ENCODE measurements around the gene CELF1.

Gene CELF1

DNA sequence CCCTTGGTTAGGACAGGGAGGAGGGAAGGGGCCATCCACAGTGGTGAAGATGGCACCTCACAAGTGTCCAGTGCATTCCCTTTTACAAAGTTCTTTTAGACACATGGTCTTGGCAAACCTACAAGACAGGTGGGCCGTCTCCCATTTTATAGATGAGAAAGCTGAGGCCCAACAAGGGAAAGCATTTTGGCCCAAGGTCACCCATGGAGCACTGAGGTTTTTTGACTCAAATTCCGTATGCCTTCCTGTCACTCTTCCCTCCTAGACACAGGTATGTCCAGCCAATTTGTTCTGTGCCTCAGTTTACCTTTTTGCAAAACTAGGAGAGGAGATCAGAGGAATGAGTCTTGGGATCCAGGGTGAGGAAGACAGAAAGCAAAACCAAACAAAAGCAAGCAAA lies 40.0 kb upstream of the CELF1 start:
- TF ChIP-seq, protein P1, sequence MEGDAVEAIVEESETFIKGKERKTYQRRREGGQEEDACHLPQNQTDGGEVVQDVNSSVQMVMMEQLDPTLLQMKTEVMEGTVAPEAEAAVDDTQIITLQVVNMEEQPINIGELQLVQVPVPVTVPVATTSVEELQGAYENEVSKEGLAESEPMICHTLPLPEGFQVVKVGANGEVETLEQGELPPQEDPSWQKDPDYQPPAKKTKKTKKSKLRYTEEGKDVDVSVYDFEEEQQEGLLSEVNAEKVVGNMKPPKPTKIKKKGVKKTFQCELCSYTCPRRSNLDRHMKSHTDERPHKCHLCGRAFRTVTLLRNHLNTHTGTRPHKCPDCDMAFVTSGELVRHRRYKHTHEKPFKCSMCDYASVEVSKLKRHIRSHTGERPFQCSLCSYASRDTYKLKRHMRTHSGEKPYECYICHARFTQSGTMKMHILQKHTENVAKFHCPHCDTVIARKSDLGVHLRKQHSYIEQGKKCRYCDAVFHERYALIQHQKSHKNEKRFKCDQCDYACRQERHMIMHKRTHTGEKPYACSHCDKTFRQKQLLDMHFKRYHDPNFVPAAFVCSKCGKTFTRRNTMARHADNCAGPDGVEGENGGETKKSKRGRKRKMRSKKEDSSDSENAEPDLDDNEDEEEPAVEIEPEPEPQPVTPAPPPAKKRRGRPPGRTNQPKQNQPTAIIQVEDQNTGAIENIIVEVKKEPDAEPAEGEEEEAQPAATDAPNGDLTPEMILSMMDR (conservative IDR thresholded peaks at IDR 0.05), result no peak
- TF ChIP-seq ZFX (IDR thresholded peaks at IDR 0.05), result no peak
- H3K27ac ChIP-seq, result no peak overlapping the region

DNA sequence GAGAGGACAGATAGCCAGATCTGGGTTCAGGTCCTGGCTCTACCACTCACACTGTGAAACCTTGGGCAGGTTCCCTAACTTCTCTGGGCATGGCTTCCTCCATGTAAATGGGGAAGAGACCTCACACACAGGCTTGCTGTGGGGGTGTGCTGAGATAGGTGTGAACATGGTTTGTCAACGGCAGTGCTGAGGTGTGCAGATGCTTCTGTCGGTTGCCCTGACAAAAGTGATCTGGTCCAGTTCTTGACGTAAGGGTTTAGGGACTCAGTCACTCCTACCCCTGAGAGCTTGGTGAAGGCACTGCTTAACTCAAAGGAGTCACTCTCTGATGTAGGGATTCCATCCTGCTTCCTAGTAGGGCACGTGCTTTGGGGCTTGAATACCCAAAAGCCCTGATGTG lies 39.3 kb upstream of the CELF1 start:
- no peak overlapping the region for H3K27ac ChIP-seq
- TF ChIP-seq, protein P1 (conservative IDR thresholded peaks at IDR 0.05), result no peak
- TF ChIP-seq ZFX (IDR thresholded peaks at IDR 0.05), result no peak

DNA sequence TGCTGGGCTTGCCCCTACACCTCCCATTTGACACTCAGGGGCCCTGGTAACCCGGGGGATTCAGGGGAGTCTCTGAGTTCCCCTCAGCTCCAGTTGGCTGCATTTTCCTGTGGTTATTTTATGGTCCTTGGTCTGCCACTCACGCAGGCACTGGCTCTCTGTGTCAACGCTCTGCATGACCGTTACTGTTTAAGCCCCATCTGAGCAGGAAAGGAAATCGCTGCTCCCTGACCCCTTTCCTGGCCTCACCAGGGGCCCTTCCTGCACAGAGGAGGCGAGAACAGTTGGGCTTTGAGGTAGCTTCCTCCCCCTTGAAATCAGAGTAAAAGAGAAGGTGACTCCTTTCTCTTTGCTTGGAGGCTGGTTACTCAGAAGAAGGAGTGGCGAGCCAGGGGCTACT lies 38.8 kb upstream of the CELF1 start:
- H3K27ac ChIP-seq, result no peak overlapping the region
- no peak for TF ChIP-seq ZFX (IDR thresholded peaks at IDR 0.05)
- TF ChIP-seq, protein P1 (conservative IDR thresholded peaks at IDR 0.05), result no peak

DNA sequence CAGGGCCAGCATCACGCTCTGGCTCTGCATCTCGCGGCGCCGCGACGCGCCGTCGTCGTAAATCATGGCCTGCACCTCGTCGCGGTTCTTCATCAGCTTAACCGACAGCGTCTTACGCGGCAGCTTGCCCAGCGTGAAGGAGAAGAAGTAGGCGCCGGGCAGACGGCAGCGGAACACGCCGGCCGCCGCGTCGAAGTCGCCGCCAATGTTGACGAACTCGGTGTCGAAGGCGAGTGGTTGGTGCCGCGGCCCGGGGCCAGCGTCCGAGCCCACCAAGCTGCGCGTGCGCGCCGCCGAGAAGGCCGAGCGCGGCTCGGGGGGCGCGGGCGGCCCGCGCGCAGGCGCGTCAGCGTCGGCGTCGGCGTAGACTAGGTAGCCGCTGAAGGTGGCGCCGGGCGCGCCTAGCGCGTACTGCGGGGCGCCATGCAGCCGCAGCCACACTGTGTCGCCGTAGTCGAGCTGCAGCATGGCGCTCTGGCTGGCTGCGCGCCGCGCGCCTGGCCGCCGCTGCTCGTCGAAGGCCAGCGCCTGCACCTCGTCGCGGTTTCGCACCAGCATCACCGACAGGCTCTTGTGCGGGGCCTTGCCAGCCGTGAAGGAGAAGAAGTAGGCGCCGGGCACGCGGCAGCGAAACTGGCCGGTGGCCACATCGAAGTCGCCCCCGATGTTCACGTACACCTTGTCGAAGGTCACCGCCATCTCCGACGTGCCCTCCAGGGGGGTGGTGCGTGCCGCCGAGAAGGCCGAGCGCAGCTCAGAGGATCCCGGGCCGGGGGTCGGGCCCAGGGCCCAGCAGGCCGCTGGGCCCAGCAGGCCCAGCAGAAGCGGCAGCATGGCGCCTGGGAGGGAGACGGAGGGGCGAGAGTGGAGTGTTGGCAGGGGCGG lies 37.3 kb upstream of the CELF1 start:
- TF ChIP-seq, protein P1 (conservative IDR thresholded peaks at IDR 0.05), result no peak
- TF ChIP-seq ZFX (IDR thresholded peaks at IDR 0.05), result no peak
- H3K27ac ChIP-seq, result no peak overlapping the region

DNA sequence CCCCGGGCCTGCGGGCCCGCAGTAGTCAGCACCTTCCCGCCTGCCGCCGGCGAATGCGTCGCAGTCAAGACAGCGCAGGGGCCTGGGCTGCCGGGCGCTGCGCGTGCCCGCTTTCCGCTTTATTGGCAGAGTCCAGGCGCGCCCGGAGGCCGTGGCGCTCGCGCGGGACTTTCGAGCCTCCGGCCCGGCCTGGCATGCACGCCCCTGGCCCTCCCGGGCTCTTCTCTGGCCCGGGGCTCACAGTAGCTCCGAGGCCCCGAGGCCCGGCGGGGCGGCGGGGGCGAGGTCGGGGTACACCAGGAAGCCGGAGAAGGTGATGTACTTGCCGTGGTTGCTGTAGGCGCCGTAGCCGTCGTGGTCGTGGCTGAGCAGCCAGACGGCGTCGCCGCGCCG lies 36.6 kb upstream of the CELF1 start:
- H3K27ac ChIP-seq, result no peak overlapping the region
- no peak for TF ChIP-seq ZFX (IDR thresholded peaks at IDR 0.05)
- TF ChIP-seq, protein P1 (conservative IDR thresholded peaks at IDR 0.05), result no peak

DNA sequence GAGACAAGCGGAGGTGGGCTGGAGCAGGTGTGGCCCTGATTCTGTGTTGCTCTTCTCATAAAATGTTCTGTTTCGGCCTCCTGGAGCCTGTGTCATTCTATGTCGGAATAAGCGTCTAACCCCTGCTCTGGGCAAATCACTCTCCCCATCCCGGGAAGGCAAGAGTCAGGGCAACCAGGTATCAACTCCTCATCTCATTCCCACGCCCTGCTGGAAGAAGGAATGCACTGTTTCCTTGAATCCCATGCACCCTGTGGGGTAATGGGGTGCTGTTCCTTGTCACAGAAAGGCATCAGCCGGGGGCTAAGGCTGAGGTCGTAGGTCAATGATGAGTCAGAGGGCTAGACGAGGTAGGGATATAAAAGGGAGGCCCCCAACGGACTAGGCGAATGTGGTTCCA lies 36.2 kb upstream of the CELF1 start:
- TF ChIP-seq, protein P1 (conservative IDR thresholded peaks at IDR 0.05), result no peak
- TF ChIP-seq ZFX (IDR thresholded peaks at IDR 0.05), result no peak
- H3K27ac ChIP-seq, result no peak overlapping the region

DNA sequence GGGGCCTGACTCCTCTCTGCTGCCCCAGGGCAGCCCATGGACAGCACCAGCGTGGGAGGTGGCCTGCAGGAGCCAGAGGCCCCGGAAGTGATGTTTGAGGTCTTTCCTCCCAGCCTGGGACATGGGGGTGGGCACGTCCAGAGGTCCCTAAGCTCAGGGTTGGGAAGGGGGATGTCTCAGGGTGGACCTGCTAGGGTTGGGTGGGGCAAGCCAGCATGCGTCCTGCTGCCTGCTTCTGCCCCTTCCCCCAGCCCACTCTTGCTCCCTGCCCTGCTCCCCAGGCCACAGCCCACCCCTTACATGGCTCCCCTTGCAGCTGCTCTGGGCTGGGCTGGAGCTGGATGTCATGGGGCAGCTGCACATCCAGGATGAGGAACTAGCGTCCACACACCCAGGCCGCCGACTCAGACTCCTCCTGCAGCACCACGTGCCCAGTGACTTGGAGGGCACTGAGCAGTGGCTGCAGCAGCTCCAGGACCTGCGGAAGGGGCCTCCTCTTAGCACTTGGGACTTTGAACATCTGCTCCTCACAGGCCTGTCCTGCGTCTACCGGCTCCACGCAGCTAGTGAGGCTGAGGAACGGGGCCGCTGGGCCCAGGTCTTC lies 34.9 kb upstream of the CELF1 start:
- TF ChIP-seq ZFX (IDR thresholded peaks at IDR 0.05), result no peak
- TF ChIP-seq, protein P1 (conservative IDR thresholded peaks at IDR 0.05), result no peak
- H3K27ac ChIP-seq, result no peak overlapping the region

All from C4-2B (cell line).